ENCODE results near the gene PTGR1. TPM values are rescaled to one million over a fixed set of nuclear protein-coding genes. Genes with fewer than 3 reads are reported as not detected.
A peak's percentile ranks its signal among the peaks of the same experiment; 100 is the strongest.

The PTGR1 gene
- total and polyA plus RNA-seq, 5 donors from 2014 or later, result 0.32 TPM; not detected in 4

GRCh38 chr9:111634860-111635259 lies 35.4 kb upstream of the PTGR1 start:
- H3K4me1 ChIP-seq (ENCODE audit: control insufficient read depth, insufficient read depth, low read length, poor library complexity, severe bottlenecking), result peaks cover 22% of the 10 kb centered on the region
- no peak for ATAC-seq (ENCODE audit: low read depth in 2 of 2)
- no peaks in the 10 kb centered on the region for H3K27me3 ChIP-seq (ENCODE audit: control insufficient read depth, insufficient read depth, low read length)
- H3K27ac ChIP-seq (ENCODE audit: insufficient read depth, low read length, poor library complexity, severe bottlenecking), result no peak overlapping the region
- H3K9me3 ChIP-seq (ENCODE audit: control insufficient read depth in 2 of 2, low read length in 2 of 2), result no peaks in the 10 kb centered on the region
- no peak overlapping the region for H3K27ac Mint-ChIP-seq
- peak overlapping the region in 1 of 4 donors; percentile 18 for H3K4me3 Mint-ChIP-seq
- H3K36me3 Mint-ChIP-seq, result peaks cover 10% of the 10 kb centered on the region
- no peaks in the 10 kb centered on the region for H3K36me3 ChIP-seq (ENCODE audit: control insufficient read depth, insufficient read depth, low read length)
- H3K27me3 Mint-ChIP-seq, result peaks cover 5% of the 10 kb centered on the region
- H3K4me1 Mint-ChIP-seq, result peaks cover 26 to 52% (median 41%) of the 10 kb centered on the region in 4 donors
- H3K4me3 ChIP-seq (ENCODE audit: low read depth, low read length), result no peak overlapping the region
- DNase-seq, result no peak
- H3K9me3 Mint-ChIP-seq, result no peaks in the 10 kb centered on the region

- Mint-ChIP-seq H3K9me3 (no peaks in the 10 kb centered on the region), H3K27ac (peak overlapping the region in 2 of 3 donors; percentile 15 to 37), H3K36me3 (peaks cover 10% of the 10 kb centered on the region), H3K4me3 (peak overlapping the region in 3 of 4 donors; percentile 89 to 93 (median 90)), H3K27me3 (peaks cover 9% of the 10 kb centered on the region), H3K4me1 (peaks cover 26 to 52% (median 41%) of the 10 kb centered on the region in 4 donors)
- Histone ChIP-seq H3K27me3 (ENCODE audit: control insufficient read depth, insufficient read depth, low read length) (no peaks in the 10 kb centered on the region), H3K4me1 (ENCODE audit: control insufficient read depth, insufficient read depth, low read length, poor library complexity, severe bottlenecking) (peaks cover 22% of the 10 kb centered on the region), H3K36me3 (ENCODE audit: control insufficient read depth, insufficient read depth, low read length) (no peaks in the 10 kb centered on the region), H3K4me3 (ENCODE audit: low read depth, low read length) (no peak overlapping the region), H3K27ac (ENCODE audit: insufficient read depth, low read length, poor library complexity, severe bottlenecking) (no peak overlapping the region), H3K9me3 (ENCODE audit: control insufficient read depth in 2 of 2, low read length in 2 of 2) (no peaks in the 10 kb centered on the region)
- ATAC-seq (ENCODE audit: low read depth in 2 of 2) (no peak), DNase-seq (no peak)
Measured at GRCh38 chr9:111633389-111633736, 33.9 kb upstream of the PTGR1 start.

- no peak overlapping the region for H3K27ac ChIP-seq (ENCODE audit: insufficient read depth, low read length, poor library complexity, severe bottlenecking)
- H3K4me3 Mint-ChIP-seq, result peak overlapping the region; percentile 89 to 94 (median 92)
- peaks cover 10% of the 10 kb centered on the region for H3K36me3 Mint-ChIP-seq
Measured at GRCh38 chr9:111632695-111633388, 33.4 kb upstream of the PTGR1 start.

GRCh38 chr9:111632060-111632459 lies 32.6 kb upstream of the PTGR1 start:
- no peaks in the 10 kb centered on the region for H3K36me3 ChIP-seq (ENCODE audit: control insufficient read depth, insufficient read depth, low read length)
- DNase-seq (peak in 1 of 3 donors; percentile 9), ATAC-seq (ENCODE audit: low read depth in 2 of 2) (no peak)
- Mint-ChIP-seq H3K4me1 (peaks cover 26 to 52% (median 41%) of the 10 kb centered on the region in 4 donors), H3K4me3 (peak overlapping the region; percentile 89 to 94 (median 92)), H3K36me3 (peaks cover 10% of the 10 kb centered on the region), H3K27me3 (peaks cover 11% of the 10 kb centered on the region), H3K9me3 (no peaks in the 10 kb centered on the region), H3K27ac (peak overlapping the region; percentile 85 to 93 (median 86))
- H3K4me3 ChIP-seq (ENCODE audit: low read depth, low read length), result peak overlapping the region; percentile 74
- no peak overlapping the region for H3K27ac ChIP-seq (ENCODE audit: insufficient read depth, low read length, poor library complexity, severe bottlenecking)
- no peaks in the 10 kb centered on the region for H3K9me3 ChIP-seq (ENCODE audit: control insufficient read depth in 2 of 2, low read length in 2 of 2)
- peaks cover 22% of the 10 kb centered on the region for H3K4me1 ChIP-seq (ENCODE audit: control insufficient read depth, insufficient read depth, low read length, poor library complexity, severe bottlenecking)
- no peaks in the 10 kb centered on the region for H3K27me3 ChIP-seq (ENCODE audit: control insufficient read depth, insufficient read depth, low read length)

More at GRCh38 chr9:111632695-111633388, 33.4 kb upstream of the PTGR1 start:
- Mint-ChIP-seq H3K4me1 (peaks cover 26 to 52% (median 41%) of the 10 kb centered on the region in 4 donors), H3K9me3 (no peaks in the 10 kb centered on the region), H3K27me3 (peaks cover 11% of the 10 kb centered on the region), H3K27ac (peak overlapping the region in 1 of 3 donors; percentile 37)
- Histone ChIP-seq H3K9me3 (ENCODE audit: control insufficient read depth in 2 of 2, low read length in 2 of 2) (no peaks in the 10 kb centered on the region), H3K4me1 (ENCODE audit: control insufficient read depth, insufficient read depth, low read length, poor library complexity, severe bottlenecking) (peaks cover 22% of the 10 kb centered on the region), H3K36me3 (ENCODE audit: control insufficient read depth, insufficient read depth, low read length) (no peaks in the 10 kb centered on the region), H3K27me3 (ENCODE audit: control insufficient read depth, insufficient read depth, low read length) (no peaks in the 10 kb centered on the region), H3K4me3 (ENCODE audit: low read depth, low read length) (peak overlapping the region; percentile 74)
- ATAC-seq (ENCODE audit: low read depth in 2 of 2), result no peak
- no peak for DNase-seq

- peak; percentile 96 to 99 (median 97) for DNase-seq
- peak within 1 kb of the TSS; percentile 90 for H3K4me3 ChIP-seq (ENCODE audit: low read depth, low read length)
Measured at GRCh38 chr9:111631214-111631971, 31.9 kb upstream of the PTGR1 start, which contains the start of gene DNAJC25. TSS of gene DNAJC25 (plus strand) at chr9:111631334. CDS start at chr9:111631408, 74 bp downstream.

GRCh38 chr9:111630964-111631213 lies 31.4 kb upstream of the PTGR1 start:
- H3K36me3 Mint-ChIP-seq, result peaks cover 10% of the 10 kb centered on the region
- H3K4me1 Mint-ChIP-seq, result peaks cover 26 to 50% (median 39%) of the 10 kb centered on the region in 4 donors
- Histone ChIP-seq H3K4me1 (ENCODE audit: control insufficient read depth, insufficient read depth, low read length, poor library complexity, severe bottlenecking) (peaks cover 22% of the 10 kb centered on the region), H3K36me3 (ENCODE audit: control insufficient read depth, insufficient read depth, low read length) (no peaks in the 10 kb centered on the region), H3K9me3 (ENCODE audit: control insufficient read depth in 2 of 2, low read length in 2 of 2) (no peaks in the 10 kb centered on the region), H3K27me3 (ENCODE audit: control insufficient read depth, insufficient read depth, low read length) (no peaks in the 10 kb centered on the region), H3K27ac (ENCODE audit: insufficient read depth, low read length, poor library complexity, severe bottlenecking) (peak overlapping the region; percentile 84), H3K4me3 (ENCODE audit: low read depth, low read length) (peak overlapping the region; percentile 90)
- H3K9me3 Mint-ChIP-seq, result no peaks in the 10 kb centered on the region
- peak overlapping the region; percentile 92 to 99 (median 98) for H3K4me3 Mint-ChIP-seq
- peak overlapping the region; percentile 83 to 96 (median 95) for H3K27ac Mint-ChIP-seq
- no peak for ATAC-seq (ENCODE audit: low read depth in 2 of 2)
- H3K27me3 Mint-ChIP-seq, result peaks cover 11% of the 10 kb centered on the region
- DNase-seq, result no peak

More at GRCh38 chr9:111631214-111631971, 31.9 kb upstream of the PTGR1 start, which contains the start of gene DNAJC25:
- peak within 1 kb of the TSS; percentile 93 to 96 (median 95) for H3K27ac Mint-ChIP-seq
- ATAC-seq (ENCODE audit: low read depth in 2 of 2), result peak; percentile 96 to 98
- peaks cover 26 to 52% (median 41%) of the 10 kb centered on the region in 4 donors for H3K4me1 Mint-ChIP-seq
- no peaks in the 10 kb centered on the region for H3K9me3 Mint-ChIP-seq
- peaks cover 22% of the 10 kb centered on the region for H3K4me1 ChIP-seq (ENCODE audit: control insufficient read depth, insufficient read depth, low read length, poor library complexity, severe bottlenecking)
- peak within 1 kb of the TSS; percentile 84 for H3K27ac ChIP-seq (ENCODE audit: insufficient read depth, low read length, poor library complexity, severe bottlenecking)
- no peaks in the 10 kb centered on the region for H3K9me3 ChIP-seq (ENCODE audit: control insufficient read depth in 2 of 2, low read length in 2 of 2)
- peaks cover 11% of the 10 kb centered on the region for H3K27me3 Mint-ChIP-seq
- no peaks in the 10 kb centered on the region for H3K36me3 ChIP-seq (ENCODE audit: control insufficient read depth, insufficient read depth, low read length)
- H3K27me3 ChIP-seq (ENCODE audit: control insufficient read depth, insufficient read depth, low read length), result no peaks in the 10 kb centered on the region
- peaks cover 10% of the 10 kb centered on the region for H3K36me3 Mint-ChIP-seq
- peak within 1 kb of the TSS; percentile 93 to 99 (median 98) for H3K4me3 Mint-ChIP-seq

GRCh38 chr9:111630182-111630963 lies 30.9 kb upstream of the PTGR1 start:
- peaks cover 2% of the 10 kb centered on the region for H3K27me3 ChIP-seq (ENCODE audit: control insufficient read depth, insufficient read depth, low read length)
- DNase-seq (no peak), ATAC-seq (ENCODE audit: low read depth in 2 of 2) (peak; percentile 6 to 25)
- H3K4me1 ChIP-seq (ENCODE audit: control insufficient read depth, insufficient read depth, low read length, poor library complexity, severe bottlenecking), result peaks cover 22% of the 10 kb centered on the region
- H3K27me3 Mint-ChIP-seq, result peaks cover 11% of the 10 kb centered on the region
- peaks cover 26 to 47% (median 36%) of the 10 kb centered on the region in 4 donors for H3K4me1 Mint-ChIP-seq
- H3K4me3 ChIP-seq (ENCODE audit: low read depth, low read length), result peak overlapping the region; percentile 90
- H3K27ac ChIP-seq (ENCODE audit: insufficient read depth, low read length, poor library complexity, severe bottlenecking), result peak overlapping the region; percentile 84
- H3K27ac Mint-ChIP-seq, result peak overlapping the region; percentile 83 to 96 (median 95)
- peaks cover 10% of the 10 kb centered on the region for H3K36me3 Mint-ChIP-seq
- no peaks in the 10 kb centered on the region for H3K9me3 Mint-ChIP-seq
- no peaks in the 10 kb centered on the region for H3K9me3 ChIP-seq (ENCODE audit: control insufficient read depth in 2 of 2, low read length in 2 of 2)
- H3K4me3 Mint-ChIP-seq, result peak overlapping the region; percentile 92 to 99 (median 98)
- no peaks in the 10 kb centered on the region for H3K36me3 ChIP-seq (ENCODE audit: control insufficient read depth, insufficient read depth, low read length)
